Measurements from ENCODE around the gene RPL31. TPM values are rescaled to one million over a fixed set of nuclear protein-coding genes. Genes with fewer than 3 reads are reported as not detected.

Gene RPL31
- 1,064 and 1,199 TPM in 2 replicates for total RNA-seq (2014; rRNA removed; shearing (Covaris generic))

DNA sequence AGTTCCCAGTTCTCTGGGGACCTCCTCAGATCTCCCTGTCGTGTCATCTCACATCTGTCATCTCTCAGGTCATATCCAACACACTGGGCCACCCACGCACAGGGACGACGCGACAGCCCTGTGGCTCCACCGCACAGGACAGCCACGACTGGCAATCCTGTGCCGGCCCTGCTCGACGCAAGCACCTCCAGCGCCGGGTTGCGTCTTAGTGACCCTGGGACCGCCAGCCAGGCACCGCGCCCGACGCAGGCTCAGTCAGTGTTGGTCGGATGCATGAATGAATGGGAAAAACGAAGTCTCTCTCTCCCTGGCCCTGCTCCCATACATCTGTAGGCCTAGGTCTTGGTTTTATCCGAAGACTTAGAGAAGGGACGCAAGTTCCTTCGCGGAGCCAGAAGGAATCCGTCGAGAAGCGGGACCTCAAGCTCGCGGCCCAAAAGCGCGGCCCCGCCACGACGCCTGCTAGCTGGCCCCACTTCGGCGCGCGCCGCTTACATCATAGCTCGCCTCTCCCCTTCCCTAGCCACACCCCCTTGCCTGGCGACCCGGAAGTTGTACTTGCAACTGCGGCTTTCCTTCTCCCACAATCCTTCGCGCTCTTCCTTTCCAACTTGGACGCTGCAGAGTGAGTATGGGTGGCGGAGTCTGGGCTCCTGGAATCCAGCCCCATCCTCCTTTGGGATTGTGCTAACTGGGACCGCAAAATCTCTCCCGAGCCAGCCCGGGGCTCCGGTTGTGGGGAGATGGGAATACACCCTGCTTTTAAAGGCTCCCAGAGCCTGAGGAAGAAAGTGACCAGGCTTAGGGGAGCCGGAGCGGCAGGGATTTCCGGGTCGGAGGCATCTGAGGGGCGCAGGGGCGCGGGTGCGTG, at the start of gene RPL31:
Gene RPL31, plus strand, starts transcription at position 599 of the 871 bp plus-strand sequence. CDS start 413 bp downstream, outside the sequence.
- peak; percentile 98 for DNase-seq (ENCODE audit: low read depth)

DNA sequence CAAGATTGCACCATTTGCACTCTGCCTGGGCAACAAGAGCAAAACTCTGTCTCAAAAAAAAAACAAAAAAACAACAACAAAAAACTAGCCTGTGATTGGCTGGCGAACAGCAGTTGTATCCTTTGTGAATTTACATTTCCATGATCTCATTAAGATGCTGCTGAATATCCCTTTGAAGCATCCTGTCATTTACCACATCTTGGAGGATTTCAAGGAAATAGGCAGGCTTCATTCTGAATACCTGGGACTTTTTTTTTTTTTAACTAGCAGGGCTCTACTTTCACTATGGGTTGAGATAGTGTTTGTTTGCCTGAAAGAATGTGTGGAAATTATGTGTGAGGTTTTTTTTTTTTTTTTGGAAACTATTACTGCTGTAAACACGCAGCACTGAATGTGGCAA, 49.6 kb upstream of the RPL31 start:
- DNase-seq (ENCODE audit: low read depth) = no peak

DNA sequence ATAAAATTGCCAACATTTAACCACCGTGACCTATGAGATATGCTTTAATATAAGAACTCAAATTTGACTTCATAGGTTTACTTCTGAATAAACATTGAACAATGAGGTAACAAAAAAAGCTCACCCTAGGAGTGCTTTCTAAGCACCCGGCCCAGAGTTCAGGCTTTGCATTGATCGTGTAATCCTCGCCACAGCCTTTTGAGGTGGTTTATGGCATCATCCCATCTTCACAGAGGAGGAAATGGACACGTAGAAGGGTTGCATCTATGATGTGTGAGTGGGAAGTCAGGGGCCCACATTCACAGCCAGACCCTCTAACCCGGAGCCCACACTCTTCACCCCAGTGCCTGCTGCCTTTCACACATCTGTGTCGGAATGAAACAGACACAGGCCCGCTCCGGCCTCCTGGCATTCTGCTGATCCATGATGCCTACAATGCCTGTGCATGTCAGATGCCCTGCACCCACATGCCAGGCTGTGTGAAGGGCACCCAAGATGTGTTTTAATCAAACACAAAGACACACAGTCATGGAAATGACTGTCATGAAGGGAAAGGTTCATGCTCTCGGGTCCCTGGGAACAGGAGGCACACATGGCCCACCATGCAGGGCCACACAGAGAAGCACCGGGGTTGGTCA, 48.6 kb upstream of the RPL31 start:
- DNase-seq (ENCODE audit: low read depth) = no peak

DNA sequence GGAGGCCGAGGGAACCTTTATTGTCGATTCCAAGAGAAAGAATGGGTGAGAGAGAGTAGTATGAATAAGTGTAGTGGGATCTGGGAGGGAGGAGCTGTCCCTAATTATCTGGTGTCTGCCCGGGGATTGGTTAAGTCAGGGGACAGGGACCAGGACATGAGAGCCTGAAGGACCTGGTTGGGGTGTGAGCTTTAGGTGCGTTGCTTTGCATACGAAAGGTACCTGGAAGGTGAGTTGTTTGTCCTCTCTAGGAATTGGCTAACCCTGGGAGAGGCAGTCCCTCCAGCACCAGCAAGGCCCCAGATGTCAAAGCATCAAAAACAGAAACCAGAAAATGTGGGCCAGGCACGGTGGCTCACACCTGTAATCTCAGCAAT, 48.1 kb upstream of the RPL31 start:
- DNase-seq (ENCODE audit: low read depth) = no peak

DNA sequence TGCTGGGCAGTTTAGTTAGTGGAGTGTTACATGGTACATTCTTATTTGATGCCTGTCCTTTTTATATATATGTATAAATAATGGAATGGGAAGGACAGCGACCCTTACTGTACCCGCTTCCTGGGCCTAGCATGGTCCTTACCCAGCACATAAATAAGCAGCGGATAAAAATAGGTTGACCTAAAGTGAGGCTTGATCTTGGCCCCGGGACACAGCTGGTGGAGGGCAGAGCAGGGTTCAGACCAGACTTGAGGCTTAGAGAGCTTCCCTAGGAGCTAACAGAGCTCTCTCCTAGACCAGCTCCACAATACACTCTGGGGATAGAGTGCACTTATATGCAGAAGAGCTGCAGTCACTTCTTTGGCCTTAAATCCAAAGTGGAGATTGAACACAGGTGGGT, 46.9 kb upstream of the RPL31 start:
- DNase-seq (ENCODE audit: low read depth) = no peak

DNA sequence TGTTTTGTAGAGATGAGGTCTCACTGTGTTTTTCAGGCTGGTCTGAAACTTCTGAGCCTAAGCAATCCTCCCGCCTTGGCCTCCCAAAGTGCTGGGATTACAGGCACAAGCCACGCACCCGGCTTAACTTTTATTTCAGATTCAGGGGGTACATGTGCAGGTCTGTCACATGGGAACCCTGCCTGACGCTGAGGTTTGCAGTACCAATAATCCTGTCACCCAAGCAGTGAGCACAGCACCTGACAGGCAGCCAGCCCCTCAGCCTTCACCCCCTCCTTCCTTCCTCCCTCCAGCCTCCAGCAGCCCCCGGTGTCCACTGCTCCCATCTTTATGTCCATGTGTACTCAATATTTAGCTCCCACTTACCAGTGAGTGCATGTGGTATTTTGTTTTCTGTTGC, 46.0 kb upstream of the RPL31 start:
- no peak for DNase-seq (ENCODE audit: low read depth)

DNA sequence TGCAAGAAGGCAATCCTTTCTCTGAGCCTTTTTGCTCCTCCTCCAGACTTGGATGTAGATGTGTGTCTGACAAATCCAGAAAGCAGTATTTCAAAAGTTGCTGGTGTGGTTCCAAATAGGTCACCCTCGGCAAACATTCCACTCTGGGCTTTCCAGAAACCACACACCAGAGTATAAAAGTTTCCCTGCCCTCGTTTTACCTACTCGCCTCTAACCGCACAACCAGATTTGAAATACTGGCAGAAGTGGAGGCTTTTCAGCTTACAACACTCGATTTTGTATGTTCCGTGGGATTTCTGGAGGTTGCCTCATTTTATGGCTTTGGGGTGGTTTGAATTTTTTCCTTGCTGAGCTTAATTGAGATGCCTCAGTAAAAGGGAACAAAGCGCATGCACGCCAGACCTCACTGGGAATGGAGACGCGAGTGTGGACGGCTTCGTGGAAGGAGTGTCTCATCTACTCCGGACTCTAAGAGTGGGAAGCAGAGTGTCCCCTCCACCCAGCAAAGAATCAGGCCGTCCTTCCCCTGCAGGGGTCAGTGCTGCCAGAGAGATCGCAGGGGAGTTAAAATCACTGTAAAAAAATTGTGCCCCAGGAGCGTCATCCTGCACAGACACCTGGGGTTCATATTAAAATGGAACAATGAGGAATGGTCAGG, 44.0 kb upstream of the RPL31 start:
- DNase-seq (ENCODE audit: low read depth) = peak; percentile 80

DNA sequence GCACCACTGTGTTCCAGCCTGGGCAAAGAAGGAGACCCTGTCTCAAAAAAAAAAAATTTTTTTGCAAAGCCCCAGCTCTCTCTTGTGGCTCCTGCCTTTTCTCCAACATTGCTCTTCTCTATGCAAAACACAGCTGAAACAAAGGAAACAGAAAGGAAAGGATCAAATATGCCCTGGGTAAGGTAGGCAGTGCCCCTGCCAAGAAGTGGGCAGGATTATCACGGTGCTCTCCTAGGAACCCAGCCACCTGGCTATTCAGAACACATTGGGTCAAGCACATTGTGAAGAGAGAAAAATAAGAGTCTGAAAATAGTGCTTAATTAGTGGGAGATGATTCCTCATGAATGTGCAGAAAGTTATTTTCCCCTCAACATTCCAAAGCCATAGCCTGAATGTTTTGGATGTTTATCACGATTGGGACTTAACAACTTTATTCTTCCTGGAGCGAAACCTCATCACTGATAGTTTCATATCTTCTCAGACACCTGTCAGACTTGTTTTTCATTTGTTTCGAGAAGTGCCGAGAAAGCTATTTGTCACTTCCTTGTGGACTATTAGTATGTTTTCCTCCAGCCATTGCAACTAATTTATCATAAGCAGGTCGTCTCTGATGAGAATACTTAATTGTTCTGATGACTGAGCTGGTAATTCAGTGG, 42.7 kb upstream of the RPL31 start:
- DNase-seq (ENCODE audit: low read depth) = no peak

DNA sequence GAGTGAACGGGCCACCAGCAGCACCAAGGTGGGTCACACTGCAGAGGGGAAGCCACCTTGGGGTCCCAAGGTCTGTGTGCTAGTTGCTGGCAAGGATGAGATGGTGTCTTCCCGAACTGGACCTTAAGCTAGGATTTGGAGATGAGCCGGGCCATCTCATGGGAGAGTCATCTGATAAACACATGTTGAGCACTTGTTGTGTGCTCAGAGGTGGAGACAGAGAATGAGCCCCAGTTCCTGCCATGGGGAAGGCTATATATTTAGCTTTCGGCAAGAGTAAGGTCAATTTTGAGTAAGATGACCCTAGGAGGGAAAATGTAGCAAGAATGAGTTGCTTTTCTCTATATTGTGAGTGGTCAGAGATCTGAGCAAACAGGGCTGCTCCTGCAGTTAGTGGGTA, 41.4 kb upstream of the RPL31 start:
- DNase-seq (ENCODE audit: low read depth) = no peak

DNA sequence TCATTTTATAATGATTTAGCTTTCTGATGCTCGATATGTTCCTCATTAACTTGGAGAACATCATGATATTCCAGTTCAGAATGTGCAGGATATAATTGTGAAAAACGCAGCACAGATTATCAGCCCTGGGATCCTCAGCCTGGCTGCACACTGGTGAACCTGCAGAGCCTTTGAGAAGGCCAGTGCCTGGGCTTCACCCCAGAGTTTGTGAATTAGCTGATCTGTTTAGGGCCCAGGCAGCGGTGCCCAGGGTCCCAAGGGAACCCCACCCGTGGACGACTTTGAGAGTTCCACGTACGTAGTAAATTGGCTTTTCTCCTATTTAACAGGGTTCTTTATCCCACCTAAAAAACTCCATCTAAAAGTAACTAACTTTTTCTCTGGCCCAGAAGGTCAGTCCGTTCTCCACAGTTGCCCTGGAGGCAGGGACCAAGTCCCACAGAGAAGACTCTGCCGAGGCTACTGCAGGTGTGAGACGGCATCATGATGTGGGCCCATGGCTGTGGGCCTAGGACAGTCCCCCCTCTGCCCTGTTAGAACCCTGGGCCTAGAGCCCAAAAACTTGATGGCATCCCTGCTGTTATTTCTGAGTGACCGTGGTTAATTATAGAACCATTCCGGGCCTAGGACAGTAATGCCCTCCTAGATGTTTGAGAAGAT, 39.6 kb upstream of the RPL31 start:
- no peak for DNase-seq (ENCODE audit: low read depth)

DNA sequence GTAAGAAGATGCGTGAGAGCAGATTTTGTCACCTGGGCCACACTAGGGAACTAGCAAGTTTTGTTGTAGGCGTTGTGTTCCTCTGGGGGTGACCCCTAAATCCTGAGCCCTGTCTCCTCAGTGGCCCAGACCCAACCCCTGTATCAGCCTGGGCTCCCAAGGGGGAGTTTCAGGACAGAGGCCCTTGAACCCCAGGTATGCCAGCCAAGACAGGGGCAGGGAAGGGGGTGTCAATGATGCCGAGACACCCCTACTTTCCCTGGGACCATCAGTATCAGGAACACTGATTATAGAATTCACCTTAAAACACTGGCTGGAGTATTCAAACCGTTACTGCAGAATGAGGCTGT, 39.1 kb upstream of the RPL31 start:
- DNase-seq (ENCODE audit: low read depth) = no peak

DNA sequence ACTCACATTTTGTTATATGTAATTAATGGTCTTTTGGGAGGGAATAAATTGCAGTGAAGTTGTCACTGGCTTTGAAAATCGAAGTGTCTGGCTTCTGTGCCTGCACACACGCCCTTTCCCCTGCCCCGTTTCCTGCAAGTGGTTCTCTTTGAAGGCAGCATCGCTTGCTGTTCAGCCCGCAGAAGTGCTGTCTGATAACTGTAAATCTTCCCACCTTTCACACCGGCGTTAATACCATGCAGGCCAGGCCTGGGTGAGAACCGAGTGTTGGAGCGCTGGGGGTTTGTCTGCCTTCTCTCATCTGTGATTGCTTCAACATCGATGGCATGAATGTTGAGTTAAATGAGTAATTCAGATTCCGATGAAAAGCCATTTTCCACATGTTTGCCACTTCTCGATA, 37.9 kb upstream of the RPL31 start:
- no peak for DNase-seq (ENCODE audit: low read depth)

DNA sequence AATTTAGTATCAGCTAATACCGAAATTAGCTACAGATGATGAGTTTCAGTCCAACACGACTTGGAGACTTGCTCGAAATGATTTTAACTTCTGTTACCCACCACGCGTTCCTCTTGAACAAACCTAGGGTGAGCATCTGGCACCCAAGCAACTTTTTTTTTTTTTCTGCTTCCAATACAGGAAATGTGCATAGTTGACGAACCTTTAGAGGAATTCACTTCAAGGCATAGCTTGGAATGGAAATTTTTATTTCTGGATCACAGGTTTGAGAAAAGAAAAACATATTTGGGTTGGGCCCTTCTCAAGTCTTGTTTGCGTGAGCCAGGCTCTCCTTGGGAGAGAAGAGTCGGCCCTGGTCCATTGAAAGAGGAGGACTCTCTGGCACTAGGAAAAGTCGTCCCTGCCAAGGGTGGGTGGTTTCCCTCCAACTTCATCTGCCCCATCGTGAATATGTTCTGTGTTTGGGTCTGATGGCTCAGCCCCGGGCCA, 37.4 kb upstream of the RPL31 start:
- DNase-seq (ENCODE audit: low read depth) = no peak

DNA sequence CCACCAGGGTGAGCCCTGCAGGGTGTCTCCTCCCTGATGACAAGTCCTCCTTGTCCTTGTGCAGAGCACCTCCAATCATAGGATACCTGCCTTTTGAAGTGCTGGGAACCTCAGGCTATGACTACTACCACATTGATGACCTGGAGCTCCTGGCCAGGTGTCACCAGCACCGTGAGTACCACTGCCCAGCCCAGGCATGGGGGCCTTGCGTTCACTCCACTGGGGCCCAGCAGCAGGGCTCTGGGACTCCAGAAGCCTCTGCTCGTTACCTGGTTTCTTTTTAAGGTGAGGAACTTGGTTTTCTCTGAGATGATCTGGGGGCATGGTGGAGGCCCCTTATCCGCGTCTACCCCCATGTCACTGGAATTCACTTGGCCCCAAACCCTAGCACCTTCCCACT, 36.5 kb upstream of the RPL31 start:
- DNase-seq (ENCODE audit: low read depth) = no peak

DNA sequence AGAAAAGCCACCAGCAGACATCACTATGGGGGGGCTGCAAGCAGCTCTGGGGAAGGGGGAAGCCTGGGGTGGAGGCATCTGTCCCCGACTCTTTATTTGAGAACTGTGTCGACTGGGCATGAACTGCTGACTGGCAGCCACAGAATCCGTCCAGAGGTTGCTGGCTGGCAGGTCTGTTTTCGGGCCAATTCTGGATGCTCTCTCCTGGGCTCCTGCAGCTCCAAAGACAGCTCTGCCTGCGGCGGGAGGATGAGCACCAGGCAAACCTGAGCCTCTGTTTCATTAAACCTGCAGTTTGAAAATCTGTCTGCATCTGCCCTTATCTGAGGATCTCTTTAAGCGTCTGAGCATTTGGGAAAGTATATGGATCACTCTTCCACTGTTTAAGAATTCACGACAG, 34.4 kb upstream of the RPL31 start:
- DNase-seq (ENCODE audit: low read depth) = no peak

DNA sequence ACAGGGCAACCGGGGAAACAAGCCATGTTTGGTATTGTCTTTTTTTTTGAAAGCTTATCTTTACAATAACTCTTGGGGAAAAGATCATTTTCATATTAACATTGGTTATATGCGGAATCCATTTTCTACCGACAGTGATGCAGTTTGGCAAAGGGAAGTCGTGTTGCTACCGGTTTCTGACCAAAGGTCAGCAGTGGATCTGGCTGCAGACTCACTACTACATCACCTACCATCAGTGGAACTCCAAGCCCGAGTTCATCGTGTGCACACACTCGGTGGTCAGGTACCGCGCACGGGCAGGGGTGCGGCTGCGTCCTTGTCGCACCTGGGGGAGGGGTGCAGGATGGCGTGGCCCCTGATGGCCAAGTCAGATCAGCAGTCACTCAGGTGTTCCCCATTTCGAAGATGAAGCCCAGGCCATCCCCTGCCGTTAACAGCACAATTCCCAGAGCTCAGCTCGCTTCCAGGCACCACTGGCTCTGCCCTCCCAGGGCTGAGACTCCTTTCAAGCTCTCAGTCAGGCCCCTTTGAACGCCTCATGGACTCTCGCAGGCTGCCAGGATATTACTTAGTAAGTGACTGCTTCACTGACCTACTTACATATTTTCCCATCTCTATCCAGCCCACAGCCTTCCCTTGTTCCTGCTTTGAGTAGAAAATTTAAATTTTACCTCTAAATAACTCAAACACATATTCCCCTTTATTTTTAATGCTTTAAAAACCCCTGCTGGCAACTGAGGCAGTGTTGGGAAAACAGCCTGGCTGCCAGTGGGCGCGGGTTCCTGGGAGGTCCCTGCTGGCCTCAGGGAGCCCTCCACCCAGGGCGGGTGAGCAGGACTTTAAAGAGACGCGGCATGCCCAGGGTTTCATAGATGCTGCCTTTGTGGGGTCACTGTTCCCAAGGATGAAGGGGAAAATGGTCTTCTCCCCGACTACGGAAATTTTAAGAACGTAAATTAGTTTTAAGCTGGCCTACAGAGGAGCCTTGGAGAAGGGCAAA, 33.6 kb upstream of the RPL31 start:
- no peak for DNase-seq (ENCODE audit: low read depth)

DNA sequence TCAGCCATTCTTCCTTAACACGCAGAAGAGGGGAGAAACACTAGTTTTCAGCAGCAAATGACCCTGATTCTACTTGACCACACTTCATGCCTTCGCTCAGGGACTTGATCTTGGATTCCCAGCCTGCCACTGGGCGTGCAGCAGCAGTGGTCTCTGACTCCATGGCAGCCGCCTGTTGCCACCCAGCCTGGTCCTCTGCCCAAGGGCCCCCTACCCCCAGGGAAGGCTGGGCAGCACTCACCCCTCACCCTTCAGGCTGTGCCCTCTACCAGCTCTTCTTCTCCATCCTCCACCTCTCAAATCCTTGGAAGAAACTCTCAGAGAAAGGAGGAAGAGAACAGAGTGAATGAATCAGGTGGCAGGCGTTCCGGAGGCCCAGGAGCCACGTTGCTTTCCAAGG, 32.1 kb upstream of the RPL31 start:
- DNase-seq (ENCODE audit: low read depth) = no peak

DNA sequence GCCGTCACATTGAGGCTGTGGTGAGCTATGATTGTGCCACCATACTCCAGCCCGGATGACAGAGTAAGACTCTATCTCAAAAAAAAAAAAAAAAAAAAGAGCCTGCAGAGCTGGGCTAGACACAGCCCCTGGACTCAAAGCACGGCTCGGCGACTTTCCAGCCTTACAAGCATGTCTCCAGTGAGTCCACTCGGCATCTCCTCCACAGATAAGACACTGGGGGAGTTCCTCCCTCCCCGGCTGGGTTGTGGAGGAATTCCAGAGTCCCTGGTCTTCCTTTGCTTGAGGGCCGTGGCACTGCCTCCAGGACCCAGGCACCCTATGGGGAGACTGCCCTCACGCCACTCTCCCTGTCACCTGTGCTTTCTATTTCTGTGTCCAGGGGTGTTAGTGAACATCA, 30.9 kb upstream of the RPL31 start:
- no peak for DNase-seq (ENCODE audit: low read depth)

DNA sequence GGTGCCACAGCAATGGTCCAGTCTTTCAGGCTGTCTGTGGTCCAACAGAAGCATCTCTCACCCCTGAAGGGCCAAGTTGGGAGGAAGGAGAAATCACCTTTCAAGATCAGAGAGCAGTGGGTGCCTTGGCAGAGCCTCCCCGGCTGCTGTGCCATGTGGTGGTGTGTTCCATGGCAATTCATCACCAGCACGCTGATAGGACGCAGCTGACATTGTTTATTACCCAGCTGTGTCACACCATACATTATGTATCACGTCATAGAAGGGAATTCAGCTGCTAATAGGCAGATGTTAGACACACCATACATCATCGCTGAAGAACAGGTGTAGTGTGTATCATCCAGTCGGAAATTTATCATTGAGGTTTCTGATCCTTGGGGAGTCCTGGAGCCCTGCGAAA, 29.6 kb upstream of the RPL31 start:
- no peak for DNase-seq (ENCODE audit: low read depth)

DNA sequence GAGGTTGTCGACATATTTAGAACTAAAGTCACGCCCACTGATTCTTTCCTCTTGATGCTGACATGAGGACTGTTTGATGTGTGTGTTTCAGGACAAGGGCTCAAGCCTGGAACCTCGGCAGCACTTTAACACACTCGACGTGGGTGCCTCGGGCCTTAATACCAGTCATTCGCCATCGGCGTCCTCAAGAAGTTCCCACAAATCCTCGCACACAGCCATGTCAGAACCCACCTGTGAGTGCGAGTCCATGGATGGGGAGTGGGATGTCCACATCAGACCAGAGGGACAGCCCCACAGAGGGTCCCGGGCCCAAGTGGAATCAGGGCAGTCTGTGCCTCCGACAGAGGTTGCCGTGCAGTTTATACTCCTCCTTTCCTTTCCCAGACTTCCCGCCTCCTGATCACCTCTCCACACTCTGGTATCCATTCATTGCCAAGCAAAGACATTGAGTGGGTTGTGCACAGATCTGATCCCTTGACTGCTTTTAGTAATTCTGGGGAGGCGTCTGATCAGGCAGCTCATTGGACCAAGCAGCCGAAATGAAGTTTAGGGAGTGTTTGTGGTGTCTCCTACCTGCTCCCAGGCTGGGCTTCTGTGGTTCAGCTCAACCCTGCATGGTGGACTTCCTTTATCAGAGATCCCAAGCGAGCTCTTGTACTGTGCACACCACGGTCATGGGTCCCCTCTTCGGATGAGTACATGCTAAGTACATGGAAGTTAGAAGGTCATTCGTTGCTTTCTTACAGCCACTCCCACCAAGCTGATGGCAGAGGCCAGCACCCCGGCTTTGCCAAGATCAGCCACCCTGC, 27.2 kb upstream of the RPL31 start:
- DNase-seq (ENCODE audit: low read depth) = no peak
